ENCODE data around the gene TPSG1. TPM values are rescaled to one million over a fixed set of nuclear protein-coding genes. Genes with fewer than 3 reads are reported as not detected.
A peak's percentile ranks its signal among the peaks of the same experiment; 100 is the strongest.
"Not testable (repeated sequence)": the region's sequence is repeated elsewhere in the genome, so short reads cannot be mapped to it uniquely, and the experiment has no call there.

The TPSG1 gene
- total and polyA plus RNA-seq, 7 experiments from 2014 or later: not detected

- DNase-seq: no peak
- no peak overlapping the region for H3K27ac ChIP-seq (ENCODE audit: low read depth, low read length)
- peaks cover 0 to 2% (median 0%) of the 10 kb centered on the region in 7 donors for H3K4me1 Mint-ChIP-seq
- CTCF ChIA-PET: no interaction called here
- no peaks in the 10 kb centered on the region for H3K27me3 Mint-ChIP-seq
- peak overlapping the region in 2 of 9 donors; percentile 51 to 64 for H3K27ac Mint-ChIP-seq
- H3K36me3 ChIP-seq (ENCODE audit: control insufficient read depth in 2 of 3, insufficient read depth in 3 of 3, low read length in 3 of 3): no peaks in the 10 kb centered on the region
- intact Hi-C loops (cut with micrococcal nuclease): no loop called here
- no peaks in the 10 kb centered on the region for H3K9me3 ChIP-seq (ENCODE audit: control insufficient read depth in 2 of 3, low read length in 3 of 3)
- no peak overlapping the region for H3K4me3 ChIP-seq (ENCODE audit: low read length)
- H3K27me3 ChIP-seq (ENCODE audit: control insufficient read depth in 2 of 2, insufficient read depth in 2 of 2, low read length in 2 of 2): no peaks in the 10 kb centered on the region
- H3K4me1 ChIP-seq (ENCODE audit: control insufficient read depth in 2 of 2, insufficient read depth in 2 of 2, low read length in 2 of 2): no peaks in the 10 kb centered on the region
- H3K36me3 Mint-ChIP-seq: no peaks in the 10 kb centered on the region
- H3K4me3 Mint-ChIP-seq: no peak overlapping the region
- POLR2A ChIA-PET: no interaction called here
- no peak for ATAC-seq
- peaks cover 0 to 5% (median 0%) of the 10 kb centered on the region in 11 donors for H3K9me3 Mint-ChIP-seq
Observed at GRCh38 chr16:1200014-1200627, 24.9 kb downstream of the TPSG1 start.

- peak overlapping the region in 2 of 9 donors; percentile 51 to 64 for H3K27ac Mint-ChIP-seq
- no peak for DNase-seq
Observed at GRCh38 chr16:1199347-1200013, 25.6 kb downstream of the TPSG1 start.

GRCh38 chr16:1198671-1199346 is 26.3 kb downstream of the TPSG1 start:
- H3K4me3 Mint-ChIP-seq; DNase-seq; H3K27ac ChIP-seq (ENCODE audit: low read depth, low read length); ATAC-seq; H3K4me1 Mint-ChIP-seq; H3K36me3 Mint-ChIP-seq; POLR2A ChIA-PET; H3K27me3 ChIP-seq (ENCODE audit: control insufficient read depth in 2 of 2, insufficient read depth in 2 of 2, low read length in 2 of 2); H3K36me3 ChIP-seq (ENCODE audit: control insufficient read depth in 2 of 3, insufficient read depth in 3 of 3, low read length in 3 of 3); H3K4me1 ChIP-seq (ENCODE audit: control insufficient read depth in 2 of 2, insufficient read depth in 2 of 2, low read length in 2 of 2); H3K9me3 Mint-ChIP-seq; H3K27me3 Mint-ChIP-seq; intact Hi-C loops (cut with micrococcal nuclease); H3K9me3 ChIP-seq (ENCODE audit: control insufficient read depth in 2 of 3, low read length in 3 of 3); CTCF ChIA-PET; H3K4me3 ChIP-seq (ENCODE audit: low read length); H3K27ac Mint-ChIP-seq: not testable (repeated sequence)

More at GRCh38 chr16:1199347-1200013, 25.6 kb downstream of the TPSG1 start:
- Histone ChIP-seq H3K36me3 (ENCODE audit: control insufficient read depth in 2 of 3, insufficient read depth in 3 of 3, low read length in 3 of 3) (no peaks in the 10 kb centered on the region), H3K4me3 (ENCODE audit: low read length) (no peak overlapping the region), H3K27me3 (ENCODE audit: control insufficient read depth in 2 of 2, insufficient read depth in 2 of 2, low read length in 2 of 2) (no peaks in the 10 kb centered on the region), H3K9me3 (ENCODE audit: control insufficient read depth in 2 of 3, low read length in 3 of 3) (no peaks in the 10 kb centered on the region), H3K4me1 (ENCODE audit: control insufficient read depth in 2 of 2, insufficient read depth in 2 of 2, low read length in 2 of 2) (no peaks in the 10 kb centered on the region), H3K27ac (ENCODE audit: low read depth, low read length) (no peak overlapping the region)
- ChIA-PET CTCF (no interaction called here), POLR2A (no interaction called here)
- Mint-ChIP-seq H3K9me3 (peaks cover 0 to 5% (median 0%) of the 10 kb centered on the region in 11 donors), H3K4me1 (peaks cover 0 to 3% (median 0%) of the 10 kb centered on the region in 7 donors), H3K36me3 (no peaks in the 10 kb centered on the region), H3K4me3 (no peak overlapping the region), H3K27me3 (no peaks in the 10 kb centered on the region)
- ATAC-seq: no peak
- intact Hi-C loops (cut with micrococcal nuclease): no loop called here

- Histone ChIP-seq H3K27ac (ENCODE audit: low read depth, low read length) (no peak overlapping the region), H3K4me3 (ENCODE audit: low read length) (no peak overlapping the region), H3K9me3 (ENCODE audit: control insufficient read depth in 2 of 3, low read length in 3 of 3) (no peaks in the 10 kb centered on the region), H3K27me3 (ENCODE audit: control insufficient read depth in 2 of 2, insufficient read depth in 2 of 2, low read length in 2 of 2) (no peaks in the 10 kb centered on the region), H3K4me1 (ENCODE audit: control insufficient read depth in 2 of 2, insufficient read depth in 2 of 2, low read length in 2 of 2) (no peaks in the 10 kb centered on the region), H3K36me3 (ENCODE audit: control insufficient read depth in 2 of 3, insufficient read depth in 3 of 3, low read length in 3 of 3) (no peaks in the 10 kb centered on the region)
- Mint-ChIP-seq H3K36me3 (no peaks in the 10 kb centered on the region), H3K4me3 (no peak overlapping the region), H3K27ac (no peak overlapping the region), H3K27me3 (no peaks in the 10 kb centered on the region), H3K9me3 (peaks cover 0 to 5% (median 0%) of the 10 kb centered on the region in 11 donors), H3K4me1 (peaks cover 0 to 3% (median 0%) of the 10 kb centered on the region in 7 donors)
- no peak for ATAC-seq
- intact Hi-C loops (cut with micrococcal nuclease): no loop called here
- DNase-seq: no peak
- POLR2A ChIA-PET: no interaction called here
- CTCF ChIA-PET: no interaction called here
Observed at GRCh38 chr16:1198194-1198593, 26.9 kb downstream of the TPSG1 start.

GRCh38 chr16:1197237-1197866 is 27.7 kb downstream of the TPSG1 start:
- Histone ChIP-seq H3K4me3 (ENCODE audit: low read length) (no peak overlapping the region), H3K36me3 (ENCODE audit: control insufficient read depth in 2 of 3, insufficient read depth in 3 of 3, low read length in 3 of 3) (no peaks in the 10 kb centered on the region), H3K9me3 (ENCODE audit: control insufficient read depth in 2 of 3, low read length in 3 of 3) (no peaks in the 10 kb centered on the region), H3K4me1 (ENCODE audit: control insufficient read depth in 2 of 2, insufficient read depth in 2 of 2, low read length in 2 of 2) (no peaks in the 10 kb centered on the region), H3K27me3 (ENCODE audit: control insufficient read depth in 2 of 2, insufficient read depth in 2 of 2, low read length in 2 of 2) (no peaks in the 10 kb centered on the region), H3K27ac (ENCODE audit: low read depth, low read length) (no peak overlapping the region)
- Mint-ChIP-seq H3K4me1 (peaks cover 0 to 3% (median 0%) of the 10 kb centered on the region in 7 donors), H3K27ac (no peak overlapping the region), H3K4me3 (peak overlapping the region in 1 of 10 donors; percentile 36), H3K27me3 (peaks cover 0 to 4% (median 0%) of the 10 kb centered on the region in 5 donors), H3K9me3 (peaks cover 0 to 5% (median 0%) of the 10 kb centered on the region in 11 donors), H3K36me3 (no peaks in the 10 kb centered on the region)
- ChIA-PET POLR2A (no interaction called here), CTCF (no interaction called here)
- ATAC-seq: no peak
- intact Hi-C loops (cut with micrococcal nuclease): no loop called here
- DNase-seq: no peak

GRCh38 chr16:1196494-1196893 is 28.6 kb downstream of the TPSG1 start:
- ChIA-PET POLR2A (no interaction called here), CTCF (no interaction called here)
- Histone ChIP-seq H3K9me3 (ENCODE audit: control insufficient read depth in 2 of 3, low read length in 3 of 3) (no peaks in the 10 kb centered on the region), H3K27ac (ENCODE audit: low read depth, low read length) (no peak overlapping the region), H3K4me1 (ENCODE audit: control insufficient read depth in 2 of 2, insufficient read depth in 2 of 2, low read length in 2 of 2) (no peaks in the 10 kb centered on the region), H3K4me3 (ENCODE audit: low read length) (no peak overlapping the region), H3K27me3 (ENCODE audit: control insufficient read depth in 2 of 2, insufficient read depth in 2 of 2, low read length in 2 of 2) (no peaks in the 10 kb centered on the region), H3K36me3 (ENCODE audit: control insufficient read depth in 2 of 3, insufficient read depth in 3 of 3, low read length in 3 of 3) (no peaks in the 10 kb centered on the region)
- intact Hi-C loops (cut with micrococcal nuclease): no loop called here
- ATAC-seq: no peak
- H3K36me3 Mint-ChIP-seq: no peaks in the 10 kb centered on the region
- no peak for DNase-seq
- H3K4me3 Mint-ChIP-seq: no peak overlapping the region
- peak overlapping the region in 2 of 9 donors; percentile 46 to 59 for H3K27ac Mint-ChIP-seq
- H3K4me1 Mint-ChIP-seq: peaks cover 0 to 3% (median 0%) of the 10 kb centered on the region in 7 donors
- H3K9me3 Mint-ChIP-seq: peaks cover 0 to 5% (median 0%) of the 10 kb centered on the region in 11 donors
- H3K27me3 Mint-ChIP-seq: peaks cover 0 to 4% (median 0%) of the 10 kb centered on the region in 5 donors
